Urinary bladder (tissue), 4 donors: Measurements from ENCODE around the gene PLK3. TPM values are rescaled to one million over a fixed set of nuclear protein-coding genes. Genes with fewer than 3 reads are reported as not detected.
A peak's percentile ranks its signal among the peaks of the same experiment; 100 is the strongest.
"Not testable (repeated sequence)": the region's sequence is repeated elsewhere in the genome, so short reads cannot be mapped to it uniquely, and the experiment has no call there.

ENCODE experiments used
- DNase-seq: peaks from one replicate; pipeline ENCODE4 v3.0.0-alpha.2; 2015; ENCODE audit errors: extremely low spot score
- H3K27ac ChIP-seq: one replicate; pipeline ENCODE4 v1.5.1; 2013; ENCODE audit warnings: low read depth, mild to moderate bottlenecking, moderate library complexity
- H3K36me3 ChIP-seq: one replicate; pipeline ENCODE4 v1.6.1; 2013; ENCODE audit warnings: mild to moderate bottlenecking, moderate library complexity; ENCODE audit not compliant: insufficient read depth
- H3K4me1 ChIP-seq: one replicate; pipeline ENCODE4 v1.6.1; 2013; ENCODE audit warnings: mild to moderate bottlenecking, moderate library complexity; ENCODE audit not compliant: insufficient read depth
- H3K4me3 ChIP-seq: one replicate; pipeline ENCODE4 v1.5.1; 2013; ENCODE audit warnings: low read depth, low read length
- WGBS: extraction: QIAGEN DNeasy Blood & Tissue Kit; methylation state at CpG from one replicate; pipeline ENCODE4 v1.1.7; 2013; 5-methylcytosine and 5-hydroxymethylcytosine counted together
- polyA plus RNA-seq: library from polyadenylated mRNA; stranded (reverse); fragments of 200-250 nt; gene quantifications from one replicate; pipeline ENCODE4 v1.2.3, GENCODE V29; 2013
- total RNA-seq: library from RNA; depleted of rRNA; stranded (reverse); fragments of >200 nt; gene quantifications from one replicate; pipeline ENCODE4 v1.2.3, GENCODE V29; 2014
- donor health status: healthy with polysubstance abuse.
- donor health status: healthy.

PLK3 gene
- total and polyA plus RNA-seq, 2 donors, result 4.7 to 16.0 TPM

DNA sequence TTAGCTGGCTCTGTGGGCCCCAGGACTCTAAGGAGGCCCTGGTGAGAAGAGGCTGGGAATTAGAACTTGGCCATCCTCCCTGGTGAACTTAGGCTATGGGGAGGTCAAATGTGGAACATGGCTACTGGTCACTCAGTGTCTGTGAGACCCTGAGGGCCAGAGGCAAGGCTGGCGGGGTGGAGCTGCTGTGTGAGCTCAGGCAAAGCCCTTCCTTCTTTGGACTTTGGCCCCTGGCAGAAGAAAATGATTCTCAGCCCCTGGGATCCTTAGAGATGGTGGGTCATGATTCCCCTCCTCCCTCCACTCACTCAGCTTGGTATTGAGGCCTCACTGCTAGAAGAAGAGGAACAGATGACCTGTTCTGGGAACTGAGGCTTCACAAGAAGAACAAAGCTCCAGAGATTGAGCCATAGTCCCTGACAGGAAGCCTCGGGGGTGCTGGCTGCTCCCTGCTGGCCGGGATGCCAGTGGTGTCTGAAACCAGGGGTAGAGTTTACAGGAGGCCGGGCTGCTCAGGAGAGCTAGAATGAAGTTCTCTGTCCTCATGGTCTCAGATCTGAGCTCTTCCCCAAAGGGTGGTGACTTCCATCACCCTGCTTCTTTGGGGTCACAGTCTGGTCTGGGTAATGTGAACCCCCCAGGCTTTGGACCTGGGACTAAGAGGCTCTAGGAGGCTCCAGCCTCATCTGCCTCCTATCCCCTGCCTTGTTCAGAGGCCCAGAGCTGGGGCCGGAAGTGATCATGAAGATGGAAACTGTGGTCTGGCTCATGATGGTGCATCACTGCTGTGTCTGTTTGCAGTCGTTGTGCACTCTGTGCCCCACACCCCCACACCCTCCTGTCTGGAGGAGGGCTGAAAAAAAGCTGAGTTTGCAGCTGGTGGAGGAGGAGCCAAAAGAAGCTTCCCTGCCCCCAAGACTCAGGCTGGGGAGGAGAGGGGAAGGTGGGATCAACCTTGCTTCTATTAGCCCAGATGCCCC lies 9.1 kb downstream of the PLK3 start:
- H3K27ac ChIP-seq, result peak overlapping the region; percentile 100

DNA sequence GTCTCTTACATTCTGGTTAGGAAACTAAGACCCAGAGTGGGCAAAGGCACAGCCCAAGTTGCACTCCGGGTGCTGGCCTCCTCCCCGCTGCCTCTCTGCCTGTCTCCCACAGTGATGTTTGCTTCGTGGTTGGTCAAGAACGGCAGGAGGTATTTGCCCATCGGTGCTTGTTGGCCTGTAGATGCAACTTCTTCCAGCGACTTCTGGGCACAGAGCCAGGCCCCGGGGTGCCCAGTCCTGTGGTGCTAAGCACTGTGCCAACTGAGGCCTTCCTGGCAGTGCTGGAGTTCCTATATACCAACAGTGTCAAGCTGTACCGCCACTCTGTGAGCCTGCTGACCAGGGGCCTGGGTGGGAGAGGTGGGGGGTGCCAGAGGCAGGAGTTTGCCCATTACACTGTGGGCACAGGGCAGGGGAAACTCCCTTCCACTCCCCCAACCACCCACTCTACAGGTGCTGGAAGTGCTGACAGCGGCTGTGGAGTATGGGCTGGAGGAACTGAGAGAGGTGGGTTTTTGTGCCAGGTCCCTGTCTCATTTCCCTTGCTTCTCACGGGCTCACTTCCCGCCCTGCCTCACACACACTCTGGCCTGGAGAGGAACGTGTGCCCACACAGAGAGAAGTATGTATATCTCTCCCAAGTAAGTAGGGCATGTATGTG lies 10.1 kb downstream of the PLK3 start:
- DNase-seq, result no peak
- no peak overlapping the region for H3K4me3 ChIP-seq
- no peaks in the 10 kb centered on the region for H3K4me1 ChIP-seq
- H3K36me3 ChIP-seq, result no peaks in the 10 kb centered on the region
- WGBS, result 52% methylated on average over 12 of the region's 12 CpGs
- H3K27ac ChIP-seq, result peak overlapping the region; percentile 24

More for the DNA sequence above, 9.1 kb downstream of the PLK3 start:
- H3K4me3 ChIP-seq, result no peak overlapping the region
- H3K4me1 ChIP-seq, result no peaks in the 10 kb centered on the region
- WGBS, result 28% methylated on average over 6 of the region's 6 CpGs
- H3K36me3 ChIP-seq, result no peaks in the 10 kb centered on the region
- DNase-seq, result no peak

DNA sequence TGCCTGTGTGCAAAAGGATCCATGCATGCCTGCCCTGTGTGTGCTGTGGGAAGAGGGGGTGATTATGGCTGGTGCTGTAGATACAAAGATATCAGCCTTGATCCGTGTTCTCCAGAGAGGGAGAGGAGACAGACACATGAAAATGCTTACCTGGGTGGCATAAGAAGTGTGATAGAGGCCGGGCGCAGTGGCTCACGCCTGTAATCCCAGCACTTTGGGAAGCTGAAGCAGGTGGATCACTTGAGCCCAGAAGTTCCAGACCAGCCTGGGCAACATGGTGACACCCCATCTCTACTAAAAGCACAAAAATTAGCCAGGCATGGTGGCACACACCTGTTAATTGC lies 10.6 kb downstream of the PLK3 start:
- not testable (repeated sequence) for H3K4me3 ChIP-seq, H3K27ac ChIP-seq, H3K4me1 ChIP-seq, H3K36me3 ChIP-seq, DNase-seq
- WGBS, result 89% methylated on average over 4 of the region's 4 CpGs

DNA sequence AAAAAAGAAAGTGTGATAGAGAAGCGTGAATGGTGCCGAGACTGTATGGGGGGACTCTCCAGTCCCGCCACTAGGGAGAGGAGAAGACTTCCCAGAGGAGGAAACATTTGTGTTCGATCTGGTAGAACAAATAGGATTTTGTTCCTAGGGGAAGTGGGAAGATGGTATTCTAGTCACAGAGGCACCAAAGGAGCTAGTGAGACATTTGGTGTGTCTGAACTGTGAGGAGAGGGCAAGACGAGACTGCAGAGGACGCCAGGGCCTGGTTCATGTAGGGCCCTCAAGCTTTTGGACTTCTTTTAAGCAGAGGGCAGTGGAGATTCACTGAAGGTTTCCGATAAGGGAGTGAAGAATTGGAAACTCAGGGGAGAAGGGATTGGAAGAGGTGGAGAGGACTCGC lies 11.1 kb downstream of the PLK3 start:
- Histone ChIP-seq H3K36me3 (no peaks in the 10 kb centered on the region), H3K4me1 (no peaks in the 10 kb centered on the region), H3K27ac (no peak overlapping the region), H3K4me3 (no peak overlapping the region)
- 79% methylated on average over 8 of the region's 8 CpGs for WGBS
- no peak for DNase-seq

DNA sequence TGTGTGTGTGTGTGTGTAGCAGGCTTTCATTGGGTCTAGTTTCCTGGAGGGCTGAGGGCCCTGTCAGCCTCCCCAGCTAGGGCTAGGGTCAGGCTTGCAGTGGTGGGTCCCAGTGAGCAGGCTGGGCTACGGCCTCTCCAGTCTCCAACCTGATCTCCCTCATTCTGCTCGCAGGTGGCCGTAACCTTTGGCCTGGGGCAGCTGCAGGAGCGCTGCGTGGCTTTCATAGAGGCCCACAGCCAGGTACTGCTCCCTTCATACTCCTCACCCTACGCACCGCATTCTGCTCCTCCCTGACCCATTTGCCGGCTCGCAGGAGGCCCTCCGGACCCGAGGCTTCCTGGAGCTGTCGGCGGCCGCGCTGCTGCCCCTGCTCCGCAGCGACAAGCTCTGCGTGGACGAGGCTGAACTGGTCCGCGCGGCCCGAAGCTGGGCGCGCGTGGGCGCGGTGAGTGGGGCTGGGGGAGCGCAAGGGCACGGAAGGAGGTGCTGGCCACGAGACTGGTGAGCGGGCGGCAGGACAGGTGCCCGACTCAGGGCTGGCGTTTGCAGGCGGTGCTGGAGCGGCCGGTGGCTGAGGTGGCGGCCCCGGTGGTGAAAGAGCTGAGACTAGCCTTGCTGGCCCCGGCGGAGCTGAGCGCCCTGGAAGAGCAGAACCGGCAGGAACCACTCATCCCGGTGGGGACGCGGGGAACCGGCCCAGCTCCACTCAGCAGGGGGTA lies 12.8 kb downstream of the PLK3 start:
- DNase-seq, result no peak
- no peaks in the 10 kb centered on the region for H3K36me3 ChIP-seq
- H3K4me1 ChIP-seq, result no peaks in the 10 kb centered on the region
- no peak overlapping the region for H3K27ac ChIP-seq
- 52% methylated on average over 48 of the region's 48 CpGs for WGBS
- peak overlapping the region; percentile 41 for H3K4me3 ChIP-seq

DNA sequence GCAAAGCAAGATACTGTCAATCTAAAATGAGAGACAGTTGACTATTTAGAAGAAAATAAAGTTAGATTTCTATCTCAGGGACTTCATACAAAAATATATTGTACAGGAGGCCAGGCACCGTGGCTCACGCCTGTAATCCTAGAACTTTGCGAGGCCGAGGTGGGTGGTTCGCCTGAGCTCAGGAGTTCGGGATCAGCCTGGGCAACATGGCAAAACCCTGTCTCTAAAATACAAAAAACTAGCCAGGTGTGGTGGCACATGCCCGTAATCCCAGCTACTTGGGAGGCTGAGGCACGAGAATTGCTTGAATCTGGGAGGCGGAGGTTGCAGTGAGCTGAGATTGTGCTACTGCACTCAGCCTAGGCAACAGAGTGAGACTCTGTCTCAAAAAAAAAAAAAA lies 15.7 kb downstream of the PLK3 start:
- not testable (repeated sequence) for H3K36me3 ChIP-seq, DNase-seq, H3K27ac ChIP-seq, H3K4me3 ChIP-seq, H3K4me1 ChIP-seq
- WGBS, result 88% methylated on average over 9 of the region's 9 CpGs

DNA sequence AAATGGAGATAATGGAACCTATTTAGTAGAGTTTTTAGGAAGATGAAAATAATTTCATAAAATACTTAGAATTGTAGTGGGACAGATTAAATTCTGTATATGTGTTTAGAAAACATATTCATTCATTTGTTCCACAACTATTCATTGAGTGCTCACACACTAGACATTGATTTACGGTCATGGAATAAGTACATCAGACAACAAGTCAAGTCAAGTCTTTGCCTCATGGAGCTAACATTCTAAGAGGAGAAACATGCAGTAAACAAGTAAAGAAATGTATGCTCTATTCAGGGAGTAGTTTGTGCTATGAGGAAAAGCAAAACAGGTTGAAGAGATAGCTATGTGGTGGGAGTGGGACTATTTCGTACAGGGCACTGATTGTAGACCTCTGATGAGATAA lies 17.1 kb downstream of the PLK3 start:
- Histone ChIP-seq H3K4me1 (peaks cover 3% of the 10 kb centered on the region), H3K36me3 (no peaks in the 10 kb centered on the region), H3K27ac (no peak overlapping the region), H3K4me3 (no peak overlapping the region)
- DNase-seq, result no peak
- 88% methylated on average over 2 of the region's 2 CpGs for WGBS

DNA sequence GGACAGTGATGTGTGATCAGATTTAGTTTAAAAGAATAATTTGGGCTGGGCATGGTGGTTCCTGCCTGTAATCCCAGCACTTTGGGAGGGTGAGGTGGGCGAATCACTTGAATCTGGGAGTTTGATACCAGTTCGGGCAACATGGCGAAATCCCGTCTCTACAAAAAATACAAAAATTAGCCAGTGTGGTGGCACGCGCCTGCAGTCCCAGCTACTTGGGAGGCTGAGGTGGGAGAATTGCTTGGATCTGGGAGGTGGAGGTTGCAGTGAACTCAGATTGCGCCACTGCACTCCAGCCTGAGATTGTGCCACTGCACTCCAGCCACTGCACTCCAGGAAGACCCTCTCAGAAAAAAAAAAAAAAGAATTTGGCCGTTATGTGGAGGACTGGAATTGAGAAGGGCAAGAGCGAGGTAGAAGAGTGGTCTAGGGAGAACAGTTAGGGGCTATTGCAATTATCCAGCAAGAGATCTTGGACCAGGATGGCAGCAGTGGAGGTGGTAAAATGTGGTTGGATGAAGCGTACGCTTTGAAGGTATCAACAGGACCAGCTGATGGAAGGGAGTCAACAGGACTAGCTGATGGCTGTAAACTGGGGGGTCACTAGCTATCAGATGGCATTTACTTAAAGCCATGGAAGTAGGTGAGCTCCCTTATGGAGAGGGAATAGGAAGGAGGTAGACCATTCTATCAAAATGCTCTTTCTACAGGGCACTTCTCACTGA lies 17.8 kb downstream of the PLK3 start:
- Histone ChIP-seq H3K36me3 (no peaks in the 10 kb centered on the region), H3K27ac (no peak overlapping the region)

DNA sequence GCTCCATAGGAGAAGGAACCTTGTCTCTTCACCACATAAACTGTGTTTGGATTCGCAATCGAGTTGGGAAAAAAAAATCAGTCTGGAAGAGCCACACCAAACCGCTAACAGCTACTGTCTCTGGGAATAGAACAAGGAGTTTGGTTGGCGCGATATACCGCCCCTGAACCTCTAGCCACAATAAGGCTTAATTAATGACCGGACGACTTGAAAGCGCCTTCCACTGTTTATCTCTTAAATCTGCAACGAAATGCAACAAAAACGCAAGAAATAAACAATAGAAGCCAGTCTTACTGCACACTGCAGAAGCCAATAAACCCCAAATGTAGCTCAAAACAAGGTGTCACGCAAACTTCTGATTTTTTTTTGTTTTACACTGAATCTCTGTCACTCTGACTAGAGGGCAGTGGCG lies 19.0 kb downstream of the PLK3 start:
- DNase-seq, result no peak
- H3K4me1 ChIP-seq, result peaks cover 3% of the 10 kb centered on the region
- H3K36me3 ChIP-seq, result no peaks in the 10 kb centered on the region
- H3K4me3 ChIP-seq, result no peak overlapping the region
- 1% methylated on average over 13 of the region's 13 CpGs for WGBS
- peak overlapping the region; percentile 88 for H3K27ac ChIP-seq

More for the DNA sequence above, 17.8 kb downstream of the PLK3 start:
- WGBS, result 94% methylated on average over 11 of the region's 11 CpGs
- peaks cover 3% of the 10 kb centered on the region for H3K4me1 ChIP-seq
- H3K4me3 ChIP-seq, result no peak overlapping the region
- no peak for DNase-seq

DNA sequence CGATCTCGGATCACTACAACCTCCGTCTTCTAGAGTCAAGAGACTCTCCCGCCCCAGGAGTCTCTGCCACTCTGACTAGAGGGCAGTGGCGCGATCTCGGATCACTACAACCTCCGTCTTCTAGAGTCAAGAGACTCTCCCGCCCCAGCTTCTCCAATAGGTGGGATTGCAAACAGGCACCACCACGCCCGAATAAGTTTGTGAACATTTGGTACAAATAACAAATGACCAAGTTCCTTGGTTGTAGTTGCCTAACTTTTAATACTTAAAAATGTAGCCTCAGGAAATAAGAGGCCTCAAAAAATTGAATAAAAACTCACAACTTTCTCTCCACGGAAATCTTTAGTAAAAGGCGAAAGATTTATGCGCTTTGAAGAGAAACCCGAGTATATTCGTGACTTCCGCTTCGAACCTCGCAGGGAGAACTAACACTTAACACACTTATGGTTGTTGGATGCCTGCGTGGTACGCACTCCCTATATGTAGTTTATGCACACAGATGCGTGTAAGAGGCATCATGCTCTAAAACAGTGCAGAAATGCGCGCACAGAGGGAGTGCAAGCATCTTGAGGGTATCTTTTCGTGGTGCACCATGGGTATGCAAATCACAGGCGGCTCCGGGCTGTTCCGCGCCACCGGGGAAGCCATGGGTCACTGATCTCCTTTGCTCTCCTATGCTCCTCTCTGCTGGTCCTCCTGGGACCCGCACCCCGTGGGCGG lies 19.6 kb downstream of the PLK3 start:
- DNase-seq, result peak; percentile 89
- Histone ChIP-seq H3K4me3 (peak overlapping the region; percentile 45), H3K27ac (peak overlapping the region; percentile 88), H3K36me3 (no peaks in the 10 kb centered on the region), H3K4me1 (peaks cover 3% of the 10 kb centered on the region)
- WGBS, result under 1% methylated on average over 33 of the region's 33 CpGs

DNA sequence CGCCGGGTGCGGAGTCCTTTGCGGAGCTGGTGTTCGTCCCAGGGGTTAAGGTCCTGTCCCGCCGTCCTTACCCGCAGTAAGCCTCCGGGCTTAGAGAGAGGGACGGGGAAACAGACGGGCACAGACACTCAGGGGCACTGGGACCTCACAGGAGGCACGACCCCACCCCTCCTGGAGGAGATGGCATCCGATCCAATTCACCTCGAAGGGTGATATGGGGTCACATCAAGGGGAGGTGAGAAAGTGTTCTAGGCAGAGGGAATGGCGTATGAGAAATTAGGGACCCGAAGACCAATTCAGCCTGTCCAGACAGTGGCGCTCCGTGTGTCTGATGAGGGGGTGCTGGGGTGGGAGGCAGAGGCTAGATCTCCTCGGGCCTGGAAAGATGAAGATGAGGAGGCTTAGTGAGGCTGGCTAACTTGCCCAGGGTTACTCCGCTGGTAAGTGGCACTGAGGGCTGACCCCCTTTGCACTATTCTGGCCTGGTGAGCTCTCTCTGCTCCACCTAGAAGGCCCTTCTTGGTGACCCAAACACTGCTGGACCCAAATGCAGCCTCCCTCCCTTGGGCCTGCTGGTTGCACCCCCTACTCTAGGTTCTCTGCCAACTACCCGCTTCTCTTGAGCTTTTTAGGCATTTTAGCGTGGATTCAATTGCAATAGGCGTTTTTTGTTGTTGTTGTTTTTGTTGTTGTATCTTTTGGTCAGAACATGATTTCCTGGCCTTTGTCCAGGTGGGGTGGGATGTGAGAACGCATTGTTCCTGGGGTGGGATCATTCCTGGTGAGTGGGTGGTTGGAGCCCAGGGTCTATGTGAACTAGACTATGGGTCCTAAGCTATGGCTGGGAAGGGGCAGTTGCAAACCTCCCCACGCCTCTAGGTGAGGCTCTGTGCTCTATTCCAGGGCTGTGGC lies 20.4 kb downstream of the PLK3 start:
- Histone ChIP-seq H3K36me3 (no peaks in the 10 kb centered on the region), H3K27ac (peak overlapping the region; percentile 88), H3K4me1 (peaks cover 3% of the 10 kb centered on the region), H3K4me3 (peak overlapping the region; percentile 45)
- 24% methylated on average over 25 of the region's 25 CpGs for WGBS
- DNase-seq, result no peak

DNA sequence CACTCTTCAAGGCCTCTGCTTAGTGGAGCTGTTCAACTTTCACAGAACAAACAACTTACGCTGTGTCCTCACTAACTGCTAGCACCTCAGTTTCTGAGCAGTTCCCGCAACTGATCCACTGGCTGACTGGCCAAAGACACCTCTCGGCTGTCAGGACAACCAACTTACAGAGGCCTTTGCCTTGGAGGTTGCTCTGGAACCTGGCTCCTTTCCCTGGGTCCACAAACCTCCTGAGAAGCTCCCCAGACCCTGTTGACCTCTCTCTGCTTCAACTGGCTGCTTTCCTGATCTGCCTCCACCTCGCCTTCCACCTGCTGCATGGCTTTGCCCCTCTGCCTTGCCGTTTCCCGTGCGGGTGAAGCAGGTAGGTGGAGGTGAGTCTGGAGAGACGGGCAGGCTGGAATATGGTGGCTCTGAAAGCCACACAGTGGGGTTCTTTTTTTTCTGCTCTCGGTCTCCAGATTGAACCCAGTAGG lies 21.1 kb downstream of the PLK3 start:
- no peak overlapping the region for H3K27ac ChIP-seq

More for the DNA sequence above, 21.1 kb downstream of the PLK3 start:
- Histone ChIP-seq H3K4me1 (peaks cover 3% of the 10 kb centered on the region), H3K4me3 (no peak overlapping the region), H3K36me3 (no peaks in the 10 kb centered on the region)
- DNase-seq, result no peak
- WGBS, result 87% methylated on average over 9 of the region's 9 CpGs
